Spleen (tissue), 7 donors: ENCODE measurements around the gene NOP56.

Experiments used
- POLR2AphosphoS5 ChIP-seq, 3 donors: sonication (generic); formaldehyde crosslinking; IDR thresholded peaks; one replicate each; pipeline ENCODE4 v1.5.1; 2017; ENCODE audit warnings: antibody characterized with exemption in 3 of 3
- TF ChIP-seq, protein P1 (sequence below), 11 experiments: fragments of 200-600 bp in 7 of 11; fragments of 450-650 bp in 4 of 11; sonication (generic) in 4 of 11; IDR thresholded peaks in 8 of 11; conservative IDR thresholded peaks in 3 of 11; 1 replicate in 7 of 11; 2 replicates in 4 of 11; pipeline versions ENCODE4 v1.4.0 to v1.8.0; 2016 to 2021; ENCODE audit warnings: antibody characterized with exemption in 11 of 11, inconsistent platforms in 4 of 11, mild to moderate bottlenecking in 1 of 11
- donor health status: DM: no; HTN: no; CAD: no; lungs with moderate emphysema.
- donor health status: DM: no; HTN: no; CAD: no.
- donor health status: DM: no; HTN: no; CAD: no.

GRCh38 chr20:2692886-2693285, 40.5 kb downstream of the NOP56 start:
- TF ChIP-seq POLR2AphosphoS5 (IDR thresholded peaks at IDR 0.05), result no peak
- TF ChIP-seq, protein P1, sequence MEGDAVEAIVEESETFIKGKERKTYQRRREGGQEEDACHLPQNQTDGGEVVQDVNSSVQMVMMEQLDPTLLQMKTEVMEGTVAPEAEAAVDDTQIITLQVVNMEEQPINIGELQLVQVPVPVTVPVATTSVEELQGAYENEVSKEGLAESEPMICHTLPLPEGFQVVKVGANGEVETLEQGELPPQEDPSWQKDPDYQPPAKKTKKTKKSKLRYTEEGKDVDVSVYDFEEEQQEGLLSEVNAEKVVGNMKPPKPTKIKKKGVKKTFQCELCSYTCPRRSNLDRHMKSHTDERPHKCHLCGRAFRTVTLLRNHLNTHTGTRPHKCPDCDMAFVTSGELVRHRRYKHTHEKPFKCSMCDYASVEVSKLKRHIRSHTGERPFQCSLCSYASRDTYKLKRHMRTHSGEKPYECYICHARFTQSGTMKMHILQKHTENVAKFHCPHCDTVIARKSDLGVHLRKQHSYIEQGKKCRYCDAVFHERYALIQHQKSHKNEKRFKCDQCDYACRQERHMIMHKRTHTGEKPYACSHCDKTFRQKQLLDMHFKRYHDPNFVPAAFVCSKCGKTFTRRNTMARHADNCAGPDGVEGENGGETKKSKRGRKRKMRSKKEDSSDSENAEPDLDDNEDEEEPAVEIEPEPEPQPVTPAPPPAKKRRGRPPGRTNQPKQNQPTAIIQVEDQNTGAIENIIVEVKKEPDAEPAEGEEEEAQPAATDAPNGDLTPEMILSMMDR (IDR thresholded peaks at IDR 0.05 in 8 of 11, conservative IDR thresholded peaks at IDR 0.05 in 3 of 11), result no peak
